CD4-positive, alpha-beta memory T cell (primary cell): ENCODE measurements around the gene FNDC8. TPM values are rescaled to one million over a fixed set of nuclear protein-coding genes. Genes with fewer than 3 reads are reported as not detected.
A peak's percentile ranks its signal among the peaks of the same experiment; 100 is the strongest.
"Not testable (repeated sequence)": the region's sequence is repeated elsewhere in the genome, so short reads cannot be mapped to it uniquely, and the experiment has no call there.

Experiments used
- CTCF ChIA-PET: fragments of 350-600 bp; sonication (Branson Sonifier 250); formaldehyde crosslinking; loops from one replicate; lab custom pipeline; 2021; ENCODE audit warnings: inconsistent platforms; ENCODE audit not compliant: partially characterized antibody; lab: Charles Lee
- POLR2A ChIA-PET: fragments of 350-600 bp; sonication (Branson Sonifier 250); formaldehyde crosslinking; loops from one replicate; lab custom pipeline; 2021; ENCODE audit not compliant: partially characterized antibody; lab: Charles Lee
- DNase-seq, 5 donors: peaks; one replicate each; pipeline versions ENCODE4 v3.0.0 to v3.0.0-alpha.2; 2020 to 2022; ENCODE audit warnings: mixed read lengths in 1 of 5
- H3K27ac ChIP-seq: one replicate; pipeline ENCODE4 v1.7.0; 2013; ENCODE audit warnings: low read depth, low read length
- H3K27me3 ChIP-seq: 2 replicates; pipeline ENCODE4 v1.7.0; 2013; ENCODE audit warnings: mild to moderate bottlenecking, low read length, moderate library complexity; ENCODE audit not compliant: insufficient read depth
- H3K36me3 ChIP-seq: 2 replicates; pipeline ENCODE4 v1.7.0; 2013; ENCODE audit warnings: mild to moderate bottlenecking, low read length, moderate library complexity; ENCODE audit not compliant: insufficient read depth
- H3K4me1 ChIP-seq: 2 replicates; pipeline ENCODE4 v1.7.0; 2013; ENCODE audit warnings: mild to moderate bottlenecking, low read length, moderate library complexity; ENCODE audit not compliant: insufficient read depth
- H3K4me3 ChIP-seq, 2 donors: one replicate each; pipeline ENCODE4 v1.7.0; 2013; ENCODE audit warnings: low read length in 2 of 2, mild to moderate bottlenecking in 1 of 2
- H3K9me3 ChIP-seq, 2 donors: one replicate each; pipeline ENCODE4 v1.7.0; 2013; ENCODE audit warnings: low read length in 2 of 2, control low read depth in 1 of 2; ENCODE audit not compliant: control insufficient read depth in 1 of 2
- H3K27ac Mint-ChIP-seq, 7 donors: one replicate each; pipeline ENCODE4 v1.8.0; 2020 to 2021; ENCODE audit warnings: mixed read lengths in 7 of 7, mild to moderate bottlenecking in 6 of 7, inconsistent platforms in 3 of 7, moderate library complexity in 3 of 7
- H3K27me3 Mint-ChIP-seq, 2 donors: one replicate each; pipeline ENCODE4 v1.8.0; 2020 to 2021; ENCODE audit warnings: mixed read lengths in 2 of 2
- H3K36me3 Mint-ChIP-seq, 2 donors: one replicate each; pipeline ENCODE4 v1.8.0; 2020 to 2021; ENCODE audit warnings: mixed read lengths in 2 of 2, inconsistent platforms in 1 of 2, mild to moderate bottlenecking in 1 of 2
- H3K4me1 Mint-ChIP-seq, 4 donors: one replicate each; pipeline ENCODE4 v1.8.0; 2020 to 2021; ENCODE audit warnings: mixed read lengths in 4 of 4, mild to moderate bottlenecking in 1 of 4
- H3K4me3 Mint-ChIP-seq, 8 donors: one replicate each; pipeline ENCODE4 v1.8.0; 2020 to 2021; ENCODE audit warnings: mixed read lengths in 8 of 8, mild to moderate bottlenecking in 7 of 8, moderate library complexity in 6 of 8, inconsistent platforms in 3 of 8
- H3K9me3 Mint-ChIP-seq, 8 donors: one replicate each; pipeline ENCODE4 v1.8.0; 2020 to 2021; ENCODE audit warnings: mixed read lengths in 8 of 8, mild to moderate bottlenecking in 5 of 8, inconsistent platforms in 3 of 8, moderate library complexity in 1 of 8
- intact Hi-C: fragments of 100-400 bp; cut with micrococcal nuclease; formaldehyde crosslinking; loops from one replicate; pipeline ENCODE4 v1.15.1; 2023
- polyA plus RNA-seq, 2 donors: library from polyadenylated mRNA; unstranded; fragments of 300-500 nt; fragmentation: Illumina TruSeq; gene quantifications; one replicate each; pipeline ENCODE4 v1.2.3, GENCODE V29; 2021
- total RNA-seq, 2 experiments: library from RNA; stranded (reverse); gene quantifications; one replicate each; pipeline ENCODE4 v1.2.3, GENCODE V29; 2021

The FNDC8 gene
- total and polyA plus RNA-seq, 4 experiments from 2014 or later: not detected

DNA sequence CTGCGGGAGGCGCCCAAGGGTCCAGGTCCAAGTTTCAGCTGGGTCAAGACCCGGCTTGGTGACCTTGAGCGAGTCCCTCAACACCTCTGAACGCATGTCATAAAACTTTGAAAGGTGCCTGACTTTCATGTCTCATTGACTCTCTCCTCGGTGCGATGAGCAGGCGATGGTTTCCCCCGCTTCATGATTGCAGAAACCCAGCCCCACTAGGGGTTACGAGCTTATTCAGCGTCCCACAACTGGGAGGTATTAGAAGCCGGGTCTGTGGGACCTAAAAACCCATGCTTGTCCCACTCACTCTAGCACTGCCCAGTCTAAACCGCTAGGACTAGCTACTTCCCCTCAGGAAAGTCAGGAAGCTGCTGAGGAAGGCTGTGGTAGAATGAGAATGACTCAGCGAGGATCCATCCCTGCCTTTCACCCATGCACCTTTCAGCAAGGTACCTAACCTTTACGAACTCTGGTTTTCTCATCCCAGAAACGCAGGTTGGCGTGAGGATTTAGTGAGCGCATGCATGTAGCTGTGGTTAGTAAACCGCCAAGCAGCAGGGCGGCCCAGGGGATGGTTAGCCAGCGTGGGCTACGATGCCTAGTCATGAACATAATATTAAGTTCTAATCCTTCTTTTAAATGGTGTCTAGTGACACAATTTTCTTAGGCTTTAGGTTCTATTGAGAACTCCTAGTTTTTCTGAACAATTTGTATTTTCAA lies 31.7 kb upstream of the FNDC8 start:
- H3K4me1 Mint-ChIP-seq: peaks cover 28 to 55% (median 39%) of the 10 kb centered on the region in 4 donors
- POLR2A ChIA-PET: interaction anchor here (0.7 to 3.5 kb wide), 33 partner anchors 10 to 489 kb away, joined by 3 to 33 read pairs (median 4); partner anchors contain the start of genes CCT6B, LIG3, NLE1 and PEX12
- peak overlapping the region; percentile 92 to 99 (median 97) for H3K27ac Mint-ChIP-seq
- Histone ChIP-seq H3K36me3 (no peaks in the 10 kb centered on the region), H3K9me3 (no peaks in the 10 kb centered on the region), H3K27me3 (no peaks in the 10 kb centered on the region), H3K27ac (peak overlapping the region; percentile 97), H3K4me1 (peaks cover 41% of the 10 kb centered on the region), H3K4me3 (peak overlapping the region; percentile 74 to 76)
- CTCF ChIA-PET: interaction anchor here (0.7 to 4.3 kb wide), 37 partner anchors 8 to 719 kb away, joined by 3 to 70 read pairs (median 5); partner anchors contain the start of genes CCT6B, RAD51D, RFFL and TAF15
- peak in 2 of 5 donors; percentile 68 to 77 for DNase-seq
- peaks cover 0 to 18% of the 10 kb centered on the region in 2 donors for H3K36me3 Mint-ChIP-seq
- no peaks in the 10 kb centered on the region for H3K9me3 Mint-ChIP-seq
- H3K27me3 Mint-ChIP-seq: no peaks in the 10 kb centered on the region
- intact Hi-C loops: loop anchor here (1.0 kb wide), 9 partner anchors 26 to 128 kb away; partner anchors contain the start of genes CCT6B, NLE1, RAD51D and RFFL
- H3K4me3 Mint-ChIP-seq: peak overlapping the region; percentile 90 to 98 (median 92)

DNA sequence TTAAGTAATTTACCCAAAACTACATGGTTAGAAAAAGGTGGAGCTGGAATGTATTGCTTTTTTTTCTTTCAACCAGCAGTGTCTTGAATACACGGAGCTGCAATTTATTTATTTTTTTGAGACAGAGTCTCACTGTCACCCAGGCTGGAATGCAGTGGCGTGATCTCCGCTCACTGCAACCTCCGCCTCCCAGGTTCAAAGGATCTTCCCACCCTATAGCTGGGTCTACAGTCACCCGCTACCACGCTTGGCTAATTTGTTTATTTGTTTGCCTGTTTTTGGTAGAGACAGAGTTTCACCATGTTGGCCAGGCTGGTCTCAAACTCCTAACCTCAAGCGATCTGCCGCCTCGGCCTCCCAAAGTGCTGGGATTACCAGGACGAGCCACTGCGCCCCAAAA lies 30.7 kb upstream of the FNDC8 start:
- intact Hi-C loops, H3K9me3 Mint-ChIP-seq, H3K27me3 ChIP-seq, DNase-seq, H3K9me3 ChIP-seq, H3K4me3 ChIP-seq, H3K27ac ChIP-seq, H3K36me3 ChIP-seq, H3K27me3 Mint-ChIP-seq: not testable (repeated sequence)
- peak overlapping the region in 5 of 7 donors; percentile 31 to 99 (median 57) for H3K27ac Mint-ChIP-seq
- ChIA-PET POLR2A (interaction anchor here (0.7 to 3.5 kb wide), 9 partner anchors 25 to 109 kb away, joined by 3 to 33 read pairs (median 18); partner anchors contain the start of genes LIG3, NLE1, RAD51D and RFFL), CTCF (interaction anchor here (1.0 to 4.3 kb wide), 14 partner anchors 10 to 673 kb away, joined by 3 to 70 read pairs (median 8); partner anchors contain the start of genes RAD51D and RFFL)
- peaks cover 33% of the 10 kb centered on the region for H3K4me1 ChIP-seq
- H3K4me1 Mint-ChIP-seq: peaks cover 21 to 45% (median 31%) of the 10 kb centered on the region in 4 donors
- H3K36me3 Mint-ChIP-seq: peaks cover 0 to 15% of the 10 kb centered on the region in 2 donors
- peak overlapping the region in 2 of 8 donors; percentile 26 to 32 for H3K4me3 Mint-ChIP-seq

DNA sequence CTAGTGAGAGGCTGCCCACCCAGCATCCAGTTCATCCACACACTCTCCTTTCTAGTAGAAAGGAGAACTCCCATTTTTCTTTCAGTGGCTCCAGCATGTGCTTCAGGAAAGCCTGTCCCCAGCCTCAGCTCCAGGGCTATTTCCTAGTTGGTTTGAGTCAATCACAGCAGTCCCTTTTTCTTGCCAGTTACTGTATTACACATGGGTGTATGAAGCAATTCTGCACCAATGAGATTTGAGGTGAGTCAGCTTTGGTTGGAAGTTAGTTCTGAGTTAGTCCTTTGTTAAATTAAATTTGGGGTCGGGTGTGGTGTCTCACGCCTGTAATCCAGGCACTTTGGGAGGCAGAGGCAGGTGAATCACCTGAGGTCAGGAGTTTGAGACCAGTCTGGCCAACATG lies 26.5 kb upstream of the FNDC8 start:
- Mint-ChIP-seq H3K27ac (peak overlapping the region in 1 of 7 donors; percentile 66), H3K4me3 (no peak overlapping the region), H3K9me3 (no peaks in the 10 kb centered on the region), H3K27me3 (no peaks in the 10 kb centered on the region), H3K36me3 (peaks cover 8 to 11% of the 10 kb centered on the region in 2 donors), H3K4me1 (peaks cover 4 to 15% (median 11%) of the 10 kb centered on the region in 4 donors)
- ChIA-PET CTCF (no interaction called here), POLR2A (interaction anchor here (0.5 to 1.0 kb wide), 2 partner anchors 8 to 307 kb away, joined by 3 to 4 read pairs; no protein-coding TSS in a partner anchor)
- no peak overlapping the region for H3K4me3 ChIP-seq
- no peaks in the 10 kb centered on the region for H3K36me3 ChIP-seq
- intact Hi-C loops: no loop called here
- no peaks in the 10 kb centered on the region for H3K9me3 ChIP-seq
- H3K27ac ChIP-seq: no peak overlapping the region
- DNase-seq: no peak
- H3K4me1 ChIP-seq: peaks cover 13% of the 10 kb centered on the region
- H3K27me3 ChIP-seq: no peaks in the 10 kb centered on the region

DNA sequence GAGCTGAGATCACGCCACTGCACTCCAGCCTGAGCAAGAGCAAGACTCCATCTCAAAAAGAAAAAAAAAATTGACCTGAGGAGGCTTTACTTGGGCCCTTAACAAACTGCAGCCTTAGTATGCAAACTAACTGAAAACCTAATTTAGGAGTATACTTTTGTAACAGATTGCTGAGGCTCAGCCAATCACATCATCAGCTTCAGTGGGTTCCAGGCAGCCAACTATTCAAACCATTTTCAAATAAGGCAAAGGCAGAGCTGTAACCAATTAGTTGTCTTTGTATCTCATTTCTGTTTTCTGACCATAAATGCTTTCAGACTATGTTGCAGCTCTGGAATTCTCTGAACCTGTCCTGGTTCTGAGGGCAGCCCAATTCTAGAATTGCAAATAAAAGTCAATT lies 25.7 kb upstream of the FNDC8 start:
- ChIA-PET POLR2A (interaction anchor here (1.3 kb wide), 1 partner anchor 23 kb away, joined by 4 read pairs; no protein-coding TSS in a partner anchor), CTCF (interaction anchor here (0.7 to 1.6 kb wide), 2 partner anchors 32 to 77 kb away, joined by 3 to 7 read pairs; partner anchors contain the start of gene RFFL)
- peaks cover 4 to 11% (median 8%) of the 10 kb centered on the region in 4 donors for H3K4me1 Mint-ChIP-seq

DNA sequence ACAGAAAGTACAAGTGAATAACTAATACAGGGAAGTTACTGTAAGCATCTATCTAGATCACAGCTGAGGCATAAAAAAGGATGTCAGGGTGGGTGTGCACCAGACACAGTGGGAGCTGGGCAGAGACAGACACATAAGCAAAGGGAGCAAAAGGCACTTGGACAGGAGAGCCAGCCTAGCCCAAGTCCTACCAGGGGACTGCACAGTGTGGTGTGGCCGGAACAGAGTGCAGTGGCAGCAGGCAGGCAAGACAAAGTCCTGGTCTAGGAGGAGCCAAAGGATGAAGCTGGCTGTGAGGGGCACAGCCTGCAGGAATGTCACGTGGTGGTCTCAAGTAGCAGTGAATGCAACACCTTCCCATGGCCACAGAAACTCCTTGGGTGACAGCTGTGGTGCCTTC lies 23.6 kb upstream of the FNDC8 start:
- no peak overlapping the region for H3K27ac ChIP-seq
- no peak overlapping the region for H3K4me3 ChIP-seq
- DNase-seq: no peak
- no peaks in the 10 kb centered on the region for H3K27me3 ChIP-seq
- peaks cover 13% of the 10 kb centered on the region for H3K36me3 ChIP-seq
- no peaks in the 10 kb centered on the region for H3K27me3 Mint-ChIP-seq
- H3K27ac Mint-ChIP-seq: peak overlapping the region in 2 of 7 donors; percentile 57 to 61
- peaks cover 8% of the 10 kb centered on the region for H3K4me1 ChIP-seq
- no peaks in the 10 kb centered on the region for H3K9me3 ChIP-seq
- intact Hi-C loops: no loop called here
- ChIA-PET POLR2A (interaction anchor here (0.8 kb wide), 1 partner anchor 35 kb away, joined by 3 read pairs; the partner anchor contains the start of gene RFFL), CTCF (interaction anchor here (2.2 kb wide), 1 partner anchor 8 kb away, joined by 7 read pairs; no protein-coding TSS in a partner anchor)
- no peak overlapping the region for H3K4me3 Mint-ChIP-seq
- no peaks in the 10 kb centered on the region for H3K9me3 Mint-ChIP-seq
- peaks cover 17 to 32% of the 10 kb centered on the region in 2 donors for H3K36me3 Mint-ChIP-seq
- peaks cover 4 to 8% (median 5%) of the 10 kb centered on the region in 4 donors for H3K4me1 Mint-ChIP-seq

More for the DNA sequence above, 25.7 kb upstream of the FNDC8 start:
- H3K36me3 ChIP-seq: peaks cover 4% of the 10 kb centered on the region
- H3K36me3 Mint-ChIP-seq: peaks cover 14 to 18% of the 10 kb centered on the region in 2 donors
- H3K27me3 ChIP-seq: no peaks in the 10 kb centered on the region
- no peak overlapping the region for H3K27ac Mint-ChIP-seq
- intact Hi-C loops: no loop called here
- DNase-seq: no peak
- no peak overlapping the region for H3K4me3 Mint-ChIP-seq
- H3K4me1 ChIP-seq: peaks cover 8% of the 10 kb centered on the region
- no peak overlapping the region for H3K27ac ChIP-seq
- no peaks in the 10 kb centered on the region for H3K9me3 ChIP-seq
- no peak overlapping the region for H3K4me3 ChIP-seq
- no peaks in the 10 kb centered on the region for H3K27me3 Mint-ChIP-seq
- no peaks in the 10 kb centered on the region for H3K9me3 Mint-ChIP-seq

DNA sequence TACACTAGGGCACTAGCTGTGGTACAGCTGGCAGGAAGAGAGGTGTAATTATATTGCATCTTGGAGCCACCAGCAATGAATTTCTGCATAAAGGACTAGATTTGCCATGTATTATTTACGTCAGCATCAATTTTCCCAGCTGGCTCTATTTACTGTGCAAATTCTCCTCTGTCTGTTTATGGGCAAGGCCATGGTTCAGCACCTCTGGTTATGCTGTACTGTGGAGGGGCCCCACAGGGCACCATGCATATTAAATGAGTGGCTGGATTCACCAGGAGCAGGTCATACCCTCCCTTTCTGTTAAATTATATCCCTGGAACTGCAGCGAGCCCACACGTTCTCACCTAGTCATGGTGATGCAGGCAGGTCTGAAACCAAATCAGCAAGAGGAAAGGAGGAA lies 21.5 kb upstream of the FNDC8 start:
- Mint-ChIP-seq H3K4me3 (no peak overlapping the region), H3K27ac (peak overlapping the region in 1 of 7 donors; percentile 0), H3K27me3 (no peaks in the 10 kb centered on the region), H3K9me3 (no peaks in the 10 kb centered on the region), H3K36me3 (peaks cover 19 to 39% of the 10 kb centered on the region in 2 donors), H3K4me1 (peaks cover 4 to 8% (median 6%) of the 10 kb centered on the region in 4 donors)
- intact Hi-C loops: no loop called here
- Histone ChIP-seq H3K36me3 (peaks cover 13% of the 10 kb centered on the region), H3K9me3 (no peaks in the 10 kb centered on the region), H3K27ac (no peak overlapping the region), H3K4me3 (no peak overlapping the region), H3K27me3 (no peaks in the 10 kb centered on the region), H3K4me1 (peaks cover 8% of the 10 kb centered on the region)
- DNase-seq: no peak
- CTCF ChIA-PET: interaction anchor here (1.2 kb wide), 1 partner anchor 10 kb away, joined by 4 read pairs; no protein-coding TSS in a partner anchor
- POLR2A ChIA-PET: no interaction called here
